ENCODE measurements around the gene NTRK1.

- TF ChIP-seq CTCF (IDR thresholded peaks at IDR 0.05) (no peak), POLR2A (IDR thresholded peaks at IDR 0.05) (no peak), EP300 (IDR thresholded peaks at IDR 0.05) (no peak)
Measured at GRCh38 chr1:156922986-156923669, 62.5 kb downstream of the NTRK1 start.

All from stomach (tissue), 4 donors.